ENCODE measurements around the gene PPP2R2C.

DNA sequence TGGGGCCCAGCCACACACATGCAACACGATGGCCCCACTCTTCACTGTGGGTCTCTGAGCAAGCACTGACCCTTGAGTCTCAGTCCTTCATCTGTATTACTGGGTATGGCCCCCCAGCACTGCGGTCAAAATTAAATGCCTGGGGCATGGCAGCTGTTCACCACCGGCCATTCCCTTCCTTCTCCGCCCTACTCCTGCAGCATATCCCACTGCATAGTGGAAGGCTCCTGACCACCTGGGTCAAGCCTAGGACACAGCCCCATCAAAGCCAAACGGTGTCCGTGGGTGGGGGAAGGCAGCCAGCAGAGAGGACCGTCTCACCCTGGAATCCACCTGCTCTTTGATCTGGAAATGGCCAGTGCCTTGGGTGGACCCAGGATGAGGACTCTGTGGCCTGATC is 30.7 kb downstream of the PPP2R2C start:
- TF ChIP-seq, protein P1, sequence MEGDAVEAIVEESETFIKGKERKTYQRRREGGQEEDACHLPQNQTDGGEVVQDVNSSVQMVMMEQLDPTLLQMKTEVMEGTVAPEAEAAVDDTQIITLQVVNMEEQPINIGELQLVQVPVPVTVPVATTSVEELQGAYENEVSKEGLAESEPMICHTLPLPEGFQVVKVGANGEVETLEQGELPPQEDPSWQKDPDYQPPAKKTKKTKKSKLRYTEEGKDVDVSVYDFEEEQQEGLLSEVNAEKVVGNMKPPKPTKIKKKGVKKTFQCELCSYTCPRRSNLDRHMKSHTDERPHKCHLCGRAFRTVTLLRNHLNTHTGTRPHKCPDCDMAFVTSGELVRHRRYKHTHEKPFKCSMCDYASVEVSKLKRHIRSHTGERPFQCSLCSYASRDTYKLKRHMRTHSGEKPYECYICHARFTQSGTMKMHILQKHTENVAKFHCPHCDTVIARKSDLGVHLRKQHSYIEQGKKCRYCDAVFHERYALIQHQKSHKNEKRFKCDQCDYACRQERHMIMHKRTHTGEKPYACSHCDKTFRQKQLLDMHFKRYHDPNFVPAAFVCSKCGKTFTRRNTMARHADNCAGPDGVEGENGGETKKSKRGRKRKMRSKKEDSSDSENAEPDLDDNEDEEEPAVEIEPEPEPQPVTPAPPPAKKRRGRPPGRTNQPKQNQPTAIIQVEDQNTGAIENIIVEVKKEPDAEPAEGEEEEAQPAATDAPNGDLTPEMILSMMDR (conservative IDR thresholded peaks at IDR 0.05; ENCODE audit: low read length), result no peak
- TF ChIP-seq EZH2phosphoT487 (IDR thresholded peaks at IDR 0.05; ENCODE audit: borderline replicate concordance, low read depth, low read length), result no peak

All from OCI-LY7 (cell line).